Transverse colon (tissue), 4 donors: Measurements from ENCODE around the gene FGD3. TPM values are rescaled to one million over a fixed set of nuclear protein-coding genes. Genes with fewer than 3 reads are reported as not detected.
A peak's percentile ranks its signal among the peaks of the same experiment; 100 is the strongest.
"Not testable (repeated sequence)": the region's sequence is repeated elsewhere in the genome, so short reads cannot be mapped to it uniquely, and the experiment has no call there.

Experiments used
- DNase-seq: peaks from one replicate; pipeline ENCODE4 v3.0.0-alpha.2; 2019
- H3K27ac ChIP-seq, 4 donors: fragments of 200-600 bp; sonication (generic); 2 replicates each; pipeline ENCODE4 v1.5.1; 2016 to 2018; ENCODE audit warnings: inconsistent platforms in 4 of 4
- H3K27me3 ChIP-seq: fragments of 200-600 bp; sonication (generic); 2 replicates; pipeline ENCODE4 v1.5.1; 2017; ENCODE audit warnings: inconsistent platforms
- H3K36me3 ChIP-seq, 4 donors: fragments of 200-600 bp; sonication (generic); 2 replicates each; pipeline ENCODE4 v1.5.1; 2017 to 2019; ENCODE audit warnings: inconsistent platforms in 4 of 4
- H3K4me1 ChIP-seq, 4 donors: fragments of 200-600 bp; sonication (generic); 2 replicates each; pipeline ENCODE4 v1.5.1; 2017 to 2020; ENCODE audit warnings: inconsistent platforms in 4 of 4
- H3K4me3 ChIP-seq, 4 donors: fragments of 200-600 bp; sonication (generic); 1 replicate in 1 of 4; 2 replicates in 3 of 4; pipeline versions ENCODE4 v1.5.1 to v1.6.1; 2017 to 2019; ENCODE audit warnings: inconsistent platforms in 4 of 4
- H3K9me3 ChIP-seq, 2 donors: fragments of 200-600 bp; sonication (generic); 2 replicates each; pipeline ENCODE4 v1.5.1; 2017 to 2019; ENCODE audit warnings: inconsistent platforms in 2 of 2
- CTCF ChIP-seq, 5 experiments: fragments of 200-600 bp in 3 of 5; fragments of 450-650 bp in 2 of 5; sonication (generic) in 3 of 5; IDR thresholded peaks; 1 replicate in 2 of 5; 2 replicates in 3 of 5; pipeline ENCODE4 v1.5.1; 2016 to 2017; ENCODE audit warnings: antibody characterized with exemption in 5 of 5, inconsistent platforms in 3 of 5, mild to moderate bottlenecking in 2 of 5, moderate library complexity in 1 of 5
- EP300 ChIP-seq: sonication (generic); formaldehyde crosslinking; IDR thresholded peaks from one replicate; pipeline ENCODE4 v1.6.1; 2017; ENCODE audit warnings: antibody characterized with exemption, low read depth
- POLR2A ChIP-seq: fragments of 450-650 bp; IDR thresholded peaks from one replicate; pipeline ENCODE4 v1.6.1; 2016; ENCODE audit warnings: antibody characterized with exemption, mild to moderate bottlenecking, moderate library complexity
- POLR2AphosphoS5 ChIP-seq, 3 donors: sonication (generic); formaldehyde crosslinking; IDR thresholded peaks; one replicate each; pipeline ENCODE4 v1.6.1; 2016; ENCODE audit warnings: antibody characterized with exemption in 3 of 3
- WGBS, 2 donors: methylation state at CpG; one replicate each; pipeline ENCODE4 v1.1.5; 2018; ENCODE audit warnings: low coverage in 1 of 2; 5-methylcytosine and 5-hydroxymethylcytosine counted together
- in situ Hi-C, 4 donors: fragments of 200-750 bp; cut with MboI; loops; one replicate each; pipeline versions ENCODE4 v1.15.0 to v1.15.1; 2017; ENCODE audit warnings: low sequenced_read_pairs in 3 of 4, low pct_ligation_motif_present in 1 of 4, low pct_unique_long_range_greater_than_20kb in 1 of 4
- intact Hi-C: fragments of 100-400 bp; cut with DNase I; formaldehyde crosslinking; loops from one replicate; pipeline ENCODE4 v1.15.1; 2023; ENCODE audit warnings: low total_unique reads
- total RNA-seq, 4 donors: library from RNA; depleted of rRNA; stranded (reverse); fragments of >200 nt; gene quantifications; one replicate each; pipeline ENCODE4 v1.1.0, GENCODE V29; 2016

Gene FGD3
- total RNA-seq, result 1 to 10 TPM in 3 of 4 donors, not detected in 1; 5.2 to 9.7 (median 6.0) TPM

GRCh38 chr9:92947268-92948037 is at the start of gene FGD3:
Gene FGD3 (plus strand): TSS chr9:92947523. CDS start chr9:92976257, 28,734 bp downstream.
- no peak for TF ChIP-seq CTCF (IDR thresholded peaks at IDR 0.05)
- TF ChIP-seq POLR2A, result no peak
- no peak for TF ChIP-seq POLR2AphosphoS5 (IDR thresholded peaks at IDR 0.05)
- TF ChIP-seq EP300, result no peak
- Histone ChIP-seq H3K36me3 (no peaks in the 10 kb centered on the region), H3K4me3 (peak within 1 kb of the TSS in 3 of 4 donors; percentile 26 to 68 (median 40)), H3K27me3 (peaks cover 28% of the 10 kb centered on the region), H3K4me1 (peaks cover 0 to 11% (median 5%) of the 10 kb centered on the region in 4 donors), H3K9me3 (no peaks in the 10 kb centered on the region), H3K27ac (no peak within 1 kb of the TSS)
- in situ Hi-C loops (no loop called here), intact Hi-C loops (no loop called here)
- no peak for DNase-seq
- 7% methylated on average over 30 of the region's 36 CpGs; no CpG with 5 or more reads in 1 of the 2 donors for WGBS, 2 donors

GRCh38 chr9:92905137-92905536 is 42.2 kb upstream of the FGD3 start:
- WGBS, 2 donors, result 70% methylated on average over 6 of the region's 6 CpGs; no CpG with 5 or more reads in 1 of the 2 donors

GRCh38 chr9:92911511-92912475 is 35.5 kb upstream of the FGD3 start:
- H3K9me3 ChIP-seq, result no peaks in the 10 kb centered on the region
- TF ChIP-seq EP300 (no peak), CTCF (IDR thresholded peaks at IDR 0.05) (no peak), POLR2AphosphoS5 (IDR thresholded peaks at IDR 0.05) (no peak), POLR2A (no peak)
- H3K4me1 ChIP-seq, result peaks cover 0 to 6% (median 4%) of the 10 kb centered on the region in 4 donors
- 26 to 38% methylated on average over 11 of the region's 11 CpGs for WGBS, 2 donors
- intact Hi-C loops (no loop called here), in situ Hi-C loops (no loop called here)
- peak; percentile 21 for DNase-seq
- H3K36me3 ChIP-seq, result no peaks in the 10 kb centered on the region
- peaks cover 56% of the 10 kb centered on the region for H3K27me3 ChIP-seq
- H3K4me3 ChIP-seq, result no peak overlapping the region
- no peak overlapping the region for H3K27ac ChIP-seq

More at GRCh38 chr9:92905137-92905536, 42.2 kb upstream of the FGD3 start:
- DNase-seq, H3K4me1 ChIP-seq, intact Hi-C loops, H3K27ac ChIP-seq, H3K9me3 ChIP-seq, H3K36me3 ChIP-seq, H3K4me3 ChIP-seq, in situ Hi-C loops: not testable (repeated sequence)
- peaks cover 35% of the 10 kb centered on the region for H3K27me3 ChIP-seq

GRCh38 chr9:92917176-92917800 is 30.0 kb upstream of the FGD3 start:
- Histone ChIP-seq H3K27me3 (peaks cover 13% of the 10 kb centered on the region), H3K4me3 (no peak overlapping the region), H3K36me3 (no peaks in the 10 kb centered on the region), H3K27ac (no peak overlapping the region), H3K4me1 (peaks cover 0 to under 1% (median 0%) of the 10 kb centered on the region in 4 donors), H3K9me3 (no peaks in the 10 kb centered on the region)
- WGBS, 2 donors, result 47% methylated on average over 2 of the region's 2 CpGs; no CpG with 5 or more reads in 1 of the 2 donors
- in situ Hi-C loops, result no loop called here
- no peak for TF ChIP-seq POLR2AphosphoS5 (IDR thresholded peaks at IDR 0.05)
- no peak for TF ChIP-seq EP300
- no peak for TF ChIP-seq POLR2A
- no peak for TF ChIP-seq CTCF (IDR thresholded peaks at IDR 0.05)
- DNase-seq, result no peak
- intact Hi-C loops, result no loop called here
